Heart left ventricle (tissue), 13 donors: ENCODE results near the gene DYSF.

Source experiments
- CTCF ChIP-seq, 12 donors: fragments of 200-600 bp; sonication (generic) in 4 of 12; IDR thresholded peaks; one replicate each; pipeline versions ENCODE4 v1.5.0 to v1.8.0; 2018 to 2022; ENCODE audit warnings: antibody characterized with exemption in 12 of 12, mild to moderate bottlenecking in 5 of 12
- POLR2A ChIP-seq, 2 donors: fragments of 450-650 bp; IDR thresholded peaks; one replicate each; pipeline ENCODE4 v1.6.1; 2017; ENCODE audit warnings: antibody characterized with exemption in 2 of 2, mild to moderate bottlenecking in 2 of 2, moderate library complexity in 2 of 2
- donor health status: ischemic (EF 13 %, LVEDD 7.1; RV severe dilation, severe dysfunction).
- donor health status: DM: no; HTN: yes; CAD: no.
- donor health status: DM: no; HTN: no; CAD: no.
- donor health status: ischemic (EF 25% LVEDD 6.9; RV normal size, moderate dysfunction).
- donor health status: ischemic (EF 25% LVEDD 5.7; RV mildly dilated, moderate dysfunction).
- donor health status: ischemic (EF 35%, LVEDD 5.7; RV mildly dilated, moderate dysfunction).
- donor health status: nonischemic (EF 11% LVEDD 7.7; RV severe dilation, severe dysfunction).
- donor health status: DM: yes; HTN: yes; CAD: no.
- donor health status: PGD.
- donor health status: ischemic (EF 29% LVEDD 5.4; RV normal size, mild dysfunction).
- donor health status: nonischemic (EF 23%, LVEDD 6.1; RV moderate dilation, normal function).

GRCh38 chr2:71661782-71662181 is 208.4 kb downstream of the DYSF start:
- TF ChIP-seq CTCF (IDR thresholded peaks at IDR 0.05) (no peak), POLR2A (IDR thresholded peaks at IDR 0.05) (no peak)
